ENCODE data around the gene THBS2.

DNA sequence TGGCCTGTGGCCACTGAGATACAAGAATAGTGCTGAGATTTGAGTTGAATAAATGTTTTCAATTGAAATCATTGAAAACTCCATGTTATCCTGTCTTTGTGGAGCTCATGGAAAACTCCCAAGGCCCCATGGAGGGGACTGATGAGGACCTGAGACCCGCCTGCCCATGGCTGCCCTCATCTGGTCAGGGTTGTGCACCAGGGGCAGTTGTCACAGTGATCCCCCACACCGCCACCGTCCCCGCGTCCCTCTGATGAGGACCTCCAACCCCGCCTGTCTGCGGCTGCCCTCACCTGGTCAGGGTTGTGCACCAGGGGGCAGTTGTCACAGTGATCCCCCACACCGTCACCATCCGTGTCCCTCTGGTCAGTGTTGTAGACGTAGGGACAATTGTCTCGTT lies 27.8 kb downstream of the THBS2 start:
- no peak for TF ChIP-seq MAX (IDR thresholded peaks at IDR 0.05)
- TF ChIP-seq, protein P1, sequence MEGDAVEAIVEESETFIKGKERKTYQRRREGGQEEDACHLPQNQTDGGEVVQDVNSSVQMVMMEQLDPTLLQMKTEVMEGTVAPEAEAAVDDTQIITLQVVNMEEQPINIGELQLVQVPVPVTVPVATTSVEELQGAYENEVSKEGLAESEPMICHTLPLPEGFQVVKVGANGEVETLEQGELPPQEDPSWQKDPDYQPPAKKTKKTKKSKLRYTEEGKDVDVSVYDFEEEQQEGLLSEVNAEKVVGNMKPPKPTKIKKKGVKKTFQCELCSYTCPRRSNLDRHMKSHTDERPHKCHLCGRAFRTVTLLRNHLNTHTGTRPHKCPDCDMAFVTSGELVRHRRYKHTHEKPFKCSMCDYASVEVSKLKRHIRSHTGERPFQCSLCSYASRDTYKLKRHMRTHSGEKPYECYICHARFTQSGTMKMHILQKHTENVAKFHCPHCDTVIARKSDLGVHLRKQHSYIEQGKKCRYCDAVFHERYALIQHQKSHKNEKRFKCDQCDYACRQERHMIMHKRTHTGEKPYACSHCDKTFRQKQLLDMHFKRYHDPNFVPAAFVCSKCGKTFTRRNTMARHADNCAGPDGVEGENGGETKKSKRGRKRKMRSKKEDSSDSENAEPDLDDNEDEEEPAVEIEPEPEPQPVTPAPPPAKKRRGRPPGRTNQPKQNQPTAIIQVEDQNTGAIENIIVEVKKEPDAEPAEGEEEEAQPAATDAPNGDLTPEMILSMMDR (IDR thresholded peaks at IDR 0.05 in 2 of 3, conservative IDR thresholded peaks at IDR 0.05 in 1 of 3; ENCODE audit: borderline replicate concordance in 1 of 3, insufficient read depth in 1 of 3, low read depth in 2 of 3, low read length in 2 of 3), result no peak
- no peak for TF ChIP-seq ATF3 (IDR thresholded peaks at IDR 0.05)
- no peak for TF ChIP-seq POLR2A (IDR thresholded peaks at IDR 0.05; ENCODE audit: borderline replicate concordance, extremely low read depth, insufficient read depth, insufficient read length)
- no peak for TF ChIP-seq POLR2AphosphoS5 (IDR thresholded peaks at IDR 0.05; ENCODE audit: low read depth, low read length)
- no peak for TF ChIP-seq EZH2 (IDR thresholded peaks at IDR 0.05)

Data from HCT116 (cell line).